ENCODE results near the gene FAM234B. TPM values are rescaled to one million over a fixed set of nuclear protein-coding genes. Genes with fewer than 3 reads are reported as not detected.

FAM234B gene
- polyA plus RNA-seq, 1 experiment, result 7.3 TPM

- CTCF ChIA-PET, result no interaction called here
- TF ChIP-seq CTCF (IDR thresholded peaks at IDR 0.05; ENCODE audit: low read depth, low read length), result no peak
- POLR2A ChIA-PET, result no interaction called here
Observed at GRCh38 chr12:13069380-13069779, 25.2 kb downstream of the FAM234B start.

GRCh38 chr12:13071305-13072280 lies 27.4 kb downstream of the FAM234B start:
- ChIA-PET CTCF (interaction anchor here (0.7 kb wide), 1 partner anchor 17 kb away, joined by 3 read pairs; no protein-coding TSS in a partner anchor), POLR2A (no interaction called here)
- TF ChIP-seq CTCF (IDR thresholded peaks at IDR 0.05; ENCODE audit: low read depth, low read length), result no peak
- H3K9me3 ChIP-seq (ENCODE audit: control insufficient read depth, insufficient read depth, low read length), result no peaks in the 10 kb centered on the region
- DNase-seq (ENCODE audit: low read depth, low spot score), result no peak
- no peak overlapping the region for H3K27ac ChIP-seq (ENCODE audit: low read depth, low read length)
- no peaks in the 10 kb centered on the region for H3K27me3 ChIP-seq (ENCODE audit: control insufficient read depth, insufficient read depth, low read length)
- H3K4me3 ChIP-seq (ENCODE audit: low read depth, low read length), result no peak overlapping the region

More at GRCh38 chr12:13069380-13069779, 25.2 kb downstream of the FAM234B start:
- DNase-seq (ENCODE audit: low read depth, low spot score), result no peak
- Histone ChIP-seq H3K27ac (ENCODE audit: low read depth, low read length) (no peak overlapping the region), H3K27me3 (ENCODE audit: control insufficient read depth, insufficient read depth, low read length) (no peaks in the 10 kb centered on the region), H3K4me3 (ENCODE audit: low read depth, low read length) (no peak overlapping the region), H3K9me3 (ENCODE audit: control insufficient read depth, insufficient read depth, low read length) (no peaks in the 10 kb centered on the region)

- ChIA-PET CTCF (interaction anchor here (0.6 to 0.7 kb wide), 2 partner anchors 26 to 584 kb away, joined by 3 to 4 read pairs; no protein-coding TSS in a partner anchor), POLR2A (interaction anchor here (0.6 kb wide), 1 partner anchor 106 kb away, joined by 7 read pairs; no protein-coding TSS in a partner anchor)
- TF ChIP-seq CTCF (IDR thresholded peaks at IDR 0.05; ENCODE audit: low read depth, low read length), result no peak
- DNase-seq (ENCODE audit: low read depth, low spot score), result no peak
- H3K27ac ChIP-seq (ENCODE audit: low read depth, low read length), result no peak overlapping the region
- H3K4me3 ChIP-seq (ENCODE audit: low read depth, low read length), result no peak overlapping the region
- H3K9me3 ChIP-seq (ENCODE audit: control insufficient read depth, insufficient read depth, low read length), result no peaks in the 10 kb centered on the region
- H3K27me3 ChIP-seq (ENCODE audit: control insufficient read depth, insufficient read depth, low read length), result no peaks in the 10 kb centered on the region
Observed at GRCh38 chr12:13073173-13073572, 29.0 kb downstream of the FAM234B start.

- no peak for DNase-seq (ENCODE audit: low read depth, low spot score)
- Histone ChIP-seq H3K9me3 (ENCODE audit: control insufficient read depth, insufficient read depth, low read length) (no peaks in the 10 kb centered on the region), H3K27me3 (ENCODE audit: control insufficient read depth, insufficient read depth, low read length) (no peaks in the 10 kb centered on the region), H3K27ac (ENCODE audit: low read depth, low read length) (no peak overlapping the region), H3K4me3 (ENCODE audit: low read depth, low read length) (no peak overlapping the region)
- no peak for TF ChIP-seq CTCF (IDR thresholded peaks at IDR 0.05; ENCODE audit: low read depth, low read length)
- ChIA-PET CTCF (interaction anchor here (0.9 to 1.4 kb wide), 3 partner anchors 48 to 182 kb away, joined by 3 read pairs; no protein-coding TSS in a partner anchor), POLR2A (interaction anchor here (0.7 kb wide), 1 partner anchor 65 kb away, joined by 3 read pairs; no protein-coding TSS in a partner anchor)
Observed at GRCh38 chr12:13074396-13075117, 30.4 kb downstream of the FAM234B start.

Measured in AG04450 (cell line).